Neural progenitor cell (in vitro differentiated cells): Measurements from ENCODE around the gene MED16. TPM values are rescaled to one million over a fixed set of nuclear protein-coding genes. Genes with fewer than 3 reads are reported as not detected.
A peak's percentile ranks its signal among the peaks of the same experiment; 100 is the strongest.

Experiments used
- DNase-seq: peaks from one replicate; pipeline ENCODE4 v3.0.0-alpha.2; 2016; ENCODE audit warnings: low spot score
- H2AFZ ChIP-seq: fragments of 200-600 bp; sonication (generic); replicated peaks from 2 replicates; pipeline ENCODE4 v1.6.1; 2016; ENCODE audit warnings: antibody characterized with exemption
- H3F3A ChIP-seq: fragments of 200-600 bp; sonication (generic); 2 replicates; pipeline ENCODE4 v1.6.1; 2016; ENCODE audit warnings: antibody characterized with exemption, low read depth
- H3K27ac ChIP-seq: fragments of 200-600 bp; sonication (generic); 2 replicates; pipeline ENCODE4 v1.5.1; 2016; ENCODE audit warnings: mild to moderate bottlenecking
- H3K27me3 ChIP-seq: fragments of 200-600 bp; sonication (generic); 2 replicates; pipeline ENCODE4 v1.6.1; 2016; ENCODE audit warnings: mild to moderate bottlenecking, moderate library complexity
- H3K36me3 ChIP-seq: fragments of 200-600 bp; sonication (generic); 2 replicates; pipeline ENCODE4 v1.5.1; 2016
- H3K4me1 ChIP-seq: fragments of 200-600 bp; sonication (generic); 2 replicates; pipeline ENCODE4 v1.6.1; 2016; ENCODE audit warnings: mixed run types
- H3K4me2 ChIP-seq: fragments of 200-600 bp; sonication (generic); 2 replicates; pipeline ENCODE4 v1.6.1; 2016
- H3K4me3 ChIP-seq: fragments of 200-600 bp; sonication (generic); 2 replicates; pipeline ENCODE4 v1.5.1; 2016
- H3K79me2 ChIP-seq: fragments of 200-600 bp; sonication (generic); 2 replicates; pipeline ENCODE4 v1.6.1; 2016; ENCODE audit warnings: low read depth
- H3K9ac ChIP-seq: fragments of 200-600 bp; sonication (generic); 2 replicates; pipeline ENCODE4 v1.6.1; 2016
- H3K9me3 ChIP-seq: fragments of 200-600 bp; sonication (generic); 2 replicates; pipeline ENCODE4 v1.5.1; 2016; ENCODE audit warnings: low read depth
- H4K20me1 ChIP-seq: fragments of 200-600 bp; sonication (generic); 2 replicates; pipeline ENCODE4 v1.6.1; 2016; ENCODE audit warnings: low read depth
- H3K27ac Mint-ChIP-seq: 3 replicates; pipeline ENCODE4 v1.8.0; 2021; ENCODE audit warnings: mixed read lengths
- H3K27me3 Mint-ChIP-seq: 2 replicates; pipeline ENCODE4 v1.8.0; 2022; ENCODE audit warnings: low read depth, mild to moderate bottlenecking, inconsistent platforms, moderate library complexity, mixed read lengths; ENCODE audit not compliant: insufficient read depth
- H3K36me3 Mint-ChIP-seq: 3 replicates; pipeline ENCODE4 v1.8.0; 2021; ENCODE audit warnings: mixed read lengths
- H3K4me1 Mint-ChIP-seq: 3 replicates; pipeline ENCODE4 v1.8.0; 2021; ENCODE audit warnings: mixed read lengths
- H3K4me3 Mint-ChIP-seq: 3 replicates; pipeline ENCODE4 v1.8.0; 2021; ENCODE audit warnings: mild to moderate bottlenecking, moderate library complexity, mixed read lengths
- H3K9me3 Mint-ChIP-seq: 3 replicates; pipeline ENCODE4 v1.8.0; 2020; ENCODE audit warnings: mixed read lengths
- EZH2 ChIP-seq: fragments of 200-600 bp; sonication (generic); IDR thresholded peaks from 2 replicates; pipeline ENCODE4 v1.6.1; 2017; ENCODE audit warnings: antibody characterized with exemption, mild to moderate bottlenecking, moderate library complexity
- EZH2phosphoT487 ChIP-seq: fragments of 200-600 bp; sonication (generic); IDR thresholded peaks from 2 replicates; pipeline ENCODE4 v1.6.1; 2017; ENCODE audit warnings: antibody characterized with exemption
- total RNA-seq: library from RNA; depleted of rRNA; stranded (reverse); fragments of >200 nt; gene quantifications from 2 replicates; pipeline ENCODE4 v1.2.3, GENCODE V29; 2015; ENCODE audit warnings: low replicate concordance
- TF ChIP-seq, protein P1 (sequence below): fragments of 200-600 bp; sonication (generic); IDR thresholded peaks from 2 replicates; pipeline ENCODE4 v1.5.1; 2017; ENCODE audit warnings: antibody characterized with exemption, mild to moderate bottlenecking

MED16 gene, protein sequence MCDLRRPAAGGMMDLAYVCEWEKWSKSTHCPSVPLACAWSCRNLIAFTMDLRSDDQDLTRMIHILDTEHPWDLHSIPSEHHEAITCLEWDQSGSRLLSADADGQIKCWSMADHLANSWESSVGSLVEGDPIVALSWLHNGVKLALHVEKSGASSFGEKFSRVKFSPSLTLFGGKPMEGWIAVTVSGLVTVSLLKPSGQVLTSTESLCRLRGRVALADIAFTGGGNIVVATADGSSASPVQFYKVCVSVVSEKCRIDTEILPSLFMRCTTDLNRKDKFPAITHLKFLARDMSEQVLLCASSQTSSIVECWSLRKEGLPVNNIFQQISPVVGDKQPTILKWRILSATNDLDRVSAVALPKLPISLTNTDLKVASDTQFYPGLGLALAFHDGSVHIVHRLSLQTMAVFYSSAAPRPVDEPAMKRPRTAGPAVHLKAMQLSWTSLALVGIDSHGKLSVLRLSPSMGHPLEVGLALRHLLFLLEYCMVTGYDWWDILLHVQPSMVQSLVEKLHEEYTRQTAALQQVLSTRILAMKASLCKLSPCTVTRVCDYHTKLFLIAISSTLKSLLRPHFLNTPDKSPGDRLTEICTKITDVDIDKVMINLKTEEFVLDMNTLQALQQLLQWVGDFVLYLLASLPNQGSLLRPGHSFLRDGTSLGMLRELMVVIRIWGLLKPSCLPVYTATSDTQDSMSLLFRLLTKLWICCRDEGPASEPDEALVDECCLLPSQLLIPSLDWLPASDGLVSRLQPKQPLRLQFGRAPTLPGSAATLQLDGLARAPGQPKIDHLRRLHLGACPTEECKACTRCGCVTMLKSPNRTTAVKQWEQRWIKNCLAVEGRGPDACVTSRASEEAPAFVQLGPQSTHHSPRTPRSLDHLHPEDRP
- 14.4 and 46.9 TPM in 2 replicates for total RNA-seq

DNA sequence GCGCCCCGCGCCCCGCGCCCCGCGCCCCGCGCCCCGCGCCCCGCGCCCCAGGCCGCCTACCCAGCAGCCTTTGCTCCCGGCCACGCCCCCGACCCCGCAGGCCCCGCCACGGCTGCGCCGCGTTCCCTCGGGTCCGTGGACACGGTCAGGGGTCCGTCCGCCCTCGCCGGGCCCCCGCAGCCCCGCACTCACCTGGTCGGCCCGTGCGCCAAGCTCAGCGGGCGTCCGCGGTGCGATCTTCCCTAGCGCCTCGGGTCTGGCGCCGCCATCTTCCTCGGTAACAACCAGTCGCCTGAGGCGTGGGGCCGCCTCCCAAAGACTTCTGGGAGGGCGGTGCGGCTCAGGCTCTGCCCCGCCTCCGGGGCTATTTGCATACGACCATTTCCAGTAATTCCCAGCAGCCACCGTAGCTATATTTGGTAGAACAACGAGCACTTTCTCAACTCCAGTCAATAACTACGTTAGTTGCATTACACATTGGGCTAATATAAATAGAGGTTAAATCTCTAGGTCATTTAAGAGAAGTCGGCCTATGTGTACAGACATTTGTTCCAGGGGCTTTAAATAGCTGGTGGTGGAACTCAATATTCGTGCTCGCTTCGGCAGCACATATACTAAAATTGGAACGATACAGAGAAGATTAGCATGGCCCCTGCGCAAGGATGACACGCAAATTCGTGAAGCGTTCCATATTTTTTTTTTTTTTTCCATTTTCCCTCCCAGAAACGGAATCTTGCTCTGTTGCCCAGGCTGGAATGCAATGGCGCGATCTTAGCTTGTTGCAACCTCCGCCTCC lies at the start of gene MED16, which contains the start of gene RNU6-9:
TSS of gene MED16 (minus strand) at position 294 of the 796 bp plus-strand sequence. CDS start 2,056 bp downstream, outside the sequence.
TSS of gene RNU6-9 (plus strand) at position 591 of the 796 bp plus-strand sequence.
- Histone ChIP-seq H3K79me2 (peaks cover 15% of the 10 kb centered on the region), H3K27me3 (no peaks in the 10 kb centered on the region), H3K9ac (peak within 1 kb of the TSS; percentile 85), H2AFZ (peak within 1 kb of the TSS; percentile 53), H3F3A (peaks cover 14% of the 10 kb centered on the region), H4K20me1 (peaks cover 16% of the 10 kb centered on the region), H3K4me3 (peak within 1 kb of the TSS; percentile 97), H3K27ac (peak within 1 kb of the TSS; percentile 96), H3K4me2 (peak within 1 kb of the TSS; percentile 95), H3K36me3 (no peaks in the 10 kb centered on the region), H3K9me3 (no peaks in the 10 kb centered on the region), H3K4me1 (no peaks in the 10 kb centered on the region)
- TF ChIP-seq EZH2phosphoT487 (no peak), EZH2 (no peak)
- TF ChIP-seq, protein P1, sequence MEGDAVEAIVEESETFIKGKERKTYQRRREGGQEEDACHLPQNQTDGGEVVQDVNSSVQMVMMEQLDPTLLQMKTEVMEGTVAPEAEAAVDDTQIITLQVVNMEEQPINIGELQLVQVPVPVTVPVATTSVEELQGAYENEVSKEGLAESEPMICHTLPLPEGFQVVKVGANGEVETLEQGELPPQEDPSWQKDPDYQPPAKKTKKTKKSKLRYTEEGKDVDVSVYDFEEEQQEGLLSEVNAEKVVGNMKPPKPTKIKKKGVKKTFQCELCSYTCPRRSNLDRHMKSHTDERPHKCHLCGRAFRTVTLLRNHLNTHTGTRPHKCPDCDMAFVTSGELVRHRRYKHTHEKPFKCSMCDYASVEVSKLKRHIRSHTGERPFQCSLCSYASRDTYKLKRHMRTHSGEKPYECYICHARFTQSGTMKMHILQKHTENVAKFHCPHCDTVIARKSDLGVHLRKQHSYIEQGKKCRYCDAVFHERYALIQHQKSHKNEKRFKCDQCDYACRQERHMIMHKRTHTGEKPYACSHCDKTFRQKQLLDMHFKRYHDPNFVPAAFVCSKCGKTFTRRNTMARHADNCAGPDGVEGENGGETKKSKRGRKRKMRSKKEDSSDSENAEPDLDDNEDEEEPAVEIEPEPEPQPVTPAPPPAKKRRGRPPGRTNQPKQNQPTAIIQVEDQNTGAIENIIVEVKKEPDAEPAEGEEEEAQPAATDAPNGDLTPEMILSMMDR: no peak
- H3K27ac Mint-ChIP-seq: peak within 1 kb of the TSS; percentile 100
- H3K36me3 Mint-ChIP-seq: peaks cover 5% of the 10 kb centered on the region
- peak within 1 kb of the TSS; percentile 95 for H3K4me3 Mint-ChIP-seq
- peaks cover 14% of the 10 kb centered on the region for H3K27me3 Mint-ChIP-seq
- H3K9me3 Mint-ChIP-seq: no peaks in the 10 kb centered on the region
- peak; percentile 98 for DNase-seq
- peaks cover 14% of the 10 kb centered on the region for H3K4me1 Mint-ChIP-seq

DNA sequence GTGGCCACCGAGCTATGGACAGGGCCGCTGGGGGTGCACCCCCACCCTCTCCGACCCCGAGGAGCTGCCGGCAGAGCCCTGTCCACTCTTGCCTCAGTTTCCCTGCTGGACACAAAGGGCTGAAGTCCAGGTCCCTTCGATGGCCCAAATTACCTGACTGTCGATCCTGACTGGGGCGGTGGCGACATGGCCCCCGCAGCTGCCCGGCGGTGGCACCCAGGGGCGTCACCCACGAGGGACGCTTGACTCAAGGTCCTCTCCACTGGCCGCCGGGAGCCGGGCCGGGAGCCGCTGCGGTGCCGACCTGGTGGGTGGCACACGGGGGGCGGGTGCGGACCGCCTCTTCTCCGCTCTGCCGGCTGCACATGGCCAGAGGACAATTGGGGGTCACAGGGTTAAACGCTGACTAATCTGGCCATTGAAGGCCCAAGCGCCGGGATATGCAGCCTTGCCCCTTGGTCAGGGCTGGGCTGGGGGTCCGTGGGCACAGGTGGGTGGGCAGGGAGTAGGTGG lies 49.2 kb upstream of the MED16 start:
- Histone ChIP-seq H3K79me2 (peaks cover 95% of the 10 kb centered on the region), H3K9me3 (no peaks in the 10 kb centered on the region), H3K27me3 (no peaks in the 10 kb centered on the region), H2AFZ (no peak overlapping the region), H3K4me3 (no peak overlapping the region), H3K27ac (no peak overlapping the region), H3K4me1 (no peaks in the 10 kb centered on the region), H4K20me1 (peaks cover 91% of the 10 kb centered on the region), H3K4me2 (no peak overlapping the region), H3F3A (no peaks in the 10 kb centered on the region), H3K9ac (no peak overlapping the region), H3K36me3 (no peaks in the 10 kb centered on the region)
- Mint-ChIP-seq H3K36me3 (peaks cover 24% of the 10 kb centered on the region), H3K4me1 (peaks cover 14% of the 10 kb centered on the region), H3K27me3 (peaks cover 8% of the 10 kb centered on the region), H3K9me3 (no peaks in the 10 kb centered on the region), H3K27ac (no peak overlapping the region), H3K4me3 (no peak overlapping the region)
- DNase-seq: no peak
- TF ChIP-seq EZH2phosphoT487: no peak
- no peak for TF ChIP-seq EZH2
- TF ChIP-seq, protein P1: no peak
